ENCODE data around the gene ANTXR1.

Gene ANTXR1

DNA sequence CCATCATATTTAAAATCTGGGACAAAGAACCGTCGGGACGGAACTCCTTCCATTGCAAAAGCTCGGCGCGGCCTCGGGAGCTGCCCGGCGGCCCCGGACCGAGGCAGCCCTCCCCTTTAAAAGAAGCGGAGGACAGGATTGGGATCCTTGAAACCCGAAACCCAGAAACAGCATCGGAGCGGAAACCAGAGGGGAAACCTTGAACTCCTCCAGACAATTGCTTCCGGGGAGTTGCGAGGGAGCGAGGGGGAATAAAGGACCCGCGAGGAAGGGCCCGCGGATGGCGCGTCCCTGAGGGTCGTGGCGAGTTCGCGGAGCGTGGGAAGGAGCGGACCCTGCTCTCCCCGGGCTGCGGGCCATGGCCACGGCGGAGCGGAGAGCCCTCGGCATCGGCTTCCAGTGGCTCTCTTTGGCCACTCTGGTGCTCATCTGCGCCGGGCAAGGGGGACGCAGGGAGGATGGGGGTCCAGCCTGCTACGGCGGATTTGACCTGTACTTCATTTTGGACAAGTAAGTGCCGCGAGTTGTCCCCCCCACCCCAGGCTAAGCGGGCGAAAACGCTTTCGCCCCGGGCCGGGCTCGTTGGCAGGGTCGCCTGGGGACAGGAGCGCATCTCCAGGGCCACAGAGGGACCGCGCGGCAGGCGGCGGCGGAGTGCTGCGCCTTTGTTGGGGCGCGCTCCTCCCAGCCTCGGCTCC is at the start of gene ANTXR1:
TSS of gene ANTXR1 (plus strand) at position 38 of the 698 bp plus-strand sequence. CDS start at position 359, 321 bp downstream.
- DNase-seq, result no peak

DNA sequence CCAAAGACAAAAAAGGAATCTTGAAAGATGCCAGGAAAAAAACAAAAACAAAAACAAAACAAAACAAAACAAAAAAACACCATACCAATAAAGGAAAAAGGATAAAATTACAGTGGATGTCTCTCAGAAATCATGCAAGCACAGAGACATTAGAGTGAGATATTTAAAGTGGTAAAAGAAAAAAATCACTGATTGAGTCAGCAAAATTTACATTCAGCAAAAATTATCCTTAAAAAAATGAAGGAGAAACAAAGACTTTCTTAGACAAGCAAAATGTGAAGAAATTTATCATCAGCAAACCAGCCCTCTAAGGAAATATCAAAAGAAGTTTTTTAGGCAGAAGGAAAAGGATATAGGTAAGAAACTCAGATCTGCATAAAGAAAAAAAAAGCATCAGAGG is 48.7 kb upstream of the ANTXR1 start:
- DNase-seq, result no peak

DNA sequence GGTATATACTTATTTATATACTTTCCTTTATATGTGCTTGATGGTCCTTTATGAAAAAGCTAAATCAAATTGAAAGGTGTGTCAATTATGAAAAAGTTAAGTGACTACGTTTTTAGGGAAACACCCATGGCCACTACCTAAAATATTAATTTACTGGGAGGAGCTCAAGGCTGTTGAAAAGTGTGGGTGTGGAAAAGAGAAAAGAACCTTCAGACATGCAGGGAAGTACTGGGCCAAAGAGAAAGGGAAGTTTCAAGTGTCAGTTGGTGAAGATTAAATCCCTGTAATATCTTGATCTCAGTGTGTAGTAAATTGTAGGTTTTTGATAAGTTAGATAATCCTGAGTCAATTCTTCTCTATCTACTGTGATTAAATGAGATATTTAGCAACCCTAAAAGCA is 44.8 kb upstream of the ANTXR1 start:
- DNase-seq, result no peak

DNA sequence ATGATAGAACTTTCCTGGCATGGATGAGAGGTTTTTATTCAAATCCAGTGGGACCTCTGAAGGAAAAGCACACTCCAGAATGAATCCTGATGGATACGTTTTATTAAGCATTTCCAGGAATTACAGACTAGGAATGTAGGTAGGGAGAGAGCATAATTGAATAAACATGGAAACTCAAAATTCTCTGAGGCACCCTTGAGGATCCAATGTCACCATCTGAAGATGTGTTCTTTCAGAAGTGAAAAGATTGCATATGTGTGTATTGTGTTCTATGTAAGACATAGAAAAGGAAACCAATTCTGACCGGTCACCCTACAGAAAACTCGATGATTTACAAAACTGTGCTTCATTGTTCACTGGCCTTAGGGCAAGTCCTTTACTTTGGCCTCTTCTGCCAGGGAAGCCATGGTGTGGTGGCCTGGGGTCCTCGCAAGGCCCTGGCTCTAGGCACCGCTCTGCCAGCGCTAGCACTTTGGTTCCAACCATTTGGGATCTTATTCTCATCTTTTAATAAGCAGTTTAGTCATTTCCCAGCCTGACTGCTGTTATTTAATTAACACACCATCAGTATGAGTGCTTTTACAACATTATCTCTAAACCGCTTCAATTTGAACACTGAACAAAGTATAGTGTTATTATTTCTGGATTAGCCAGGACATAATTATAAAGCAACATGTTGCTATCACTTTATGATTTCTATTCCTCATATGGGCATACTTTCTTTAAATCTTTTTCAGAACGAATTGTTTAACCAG is 43.1 kb upstream of the ANTXR1 start:
- no peak for DNase-seq

DNA sequence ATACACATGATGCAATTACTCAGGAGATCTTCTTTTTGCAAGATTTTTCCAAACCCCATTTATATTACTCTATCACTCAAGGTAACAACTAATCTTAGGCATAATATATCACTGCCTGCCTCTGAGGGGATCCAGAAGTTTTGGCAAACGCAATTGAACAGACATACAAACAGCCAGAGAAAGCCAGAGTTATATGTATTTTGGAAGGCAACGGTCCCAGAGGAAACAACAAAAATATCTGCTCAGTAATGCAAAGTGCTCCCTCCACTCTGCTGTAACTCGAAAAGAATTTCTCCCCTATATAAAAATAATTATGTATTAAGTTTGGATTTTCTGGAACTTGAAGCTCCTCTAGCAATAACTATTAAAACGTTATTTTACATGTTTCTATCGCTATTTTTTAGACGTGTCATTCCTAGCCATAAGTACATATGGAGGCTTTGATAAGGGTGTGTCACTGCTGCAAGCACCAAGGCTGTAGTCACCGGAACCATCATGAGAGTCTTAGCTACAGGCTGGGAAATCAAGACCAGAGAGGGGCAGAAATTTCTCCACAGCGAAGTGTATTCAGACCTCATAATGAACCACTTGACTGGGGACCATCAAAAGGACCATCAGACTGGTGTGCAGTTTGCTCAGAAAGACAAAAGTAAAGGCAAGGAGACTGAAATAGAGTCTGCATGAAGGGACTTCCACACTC is 42.3 kb upstream of the ANTXR1 start:
- DNase-seq, result no peak

DNA sequence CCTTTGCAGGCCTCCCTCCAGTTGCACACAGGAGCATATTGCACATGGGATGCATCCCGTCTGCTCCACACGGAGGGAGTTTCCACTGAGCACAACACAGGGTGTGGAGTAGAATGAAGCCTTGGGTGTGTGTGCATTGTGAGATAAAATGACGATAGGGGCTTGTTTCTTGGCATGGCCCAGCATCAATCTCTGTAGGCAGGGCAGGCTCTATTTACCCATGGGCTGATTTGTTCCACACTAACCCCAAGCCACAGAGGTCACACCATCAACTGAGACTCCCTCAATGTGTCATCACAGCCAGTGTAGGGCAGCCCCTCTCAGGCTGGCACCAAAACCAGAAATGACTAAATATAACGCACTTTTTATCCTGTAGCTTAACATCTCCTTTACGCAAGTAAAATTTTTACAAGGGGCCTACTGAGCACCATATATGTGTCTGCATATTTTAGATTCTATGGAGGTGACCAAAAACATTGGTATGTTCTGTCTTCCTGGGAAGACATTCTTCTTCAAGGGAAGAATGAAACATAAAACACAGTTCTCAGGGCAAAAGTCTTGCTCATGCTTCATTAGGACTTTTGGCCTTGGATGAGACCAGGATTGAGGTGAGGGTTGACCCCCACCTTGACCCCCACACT is 41.3 kb upstream of the ANTXR1 start:
- DNase-seq, result no peak

DNA sequence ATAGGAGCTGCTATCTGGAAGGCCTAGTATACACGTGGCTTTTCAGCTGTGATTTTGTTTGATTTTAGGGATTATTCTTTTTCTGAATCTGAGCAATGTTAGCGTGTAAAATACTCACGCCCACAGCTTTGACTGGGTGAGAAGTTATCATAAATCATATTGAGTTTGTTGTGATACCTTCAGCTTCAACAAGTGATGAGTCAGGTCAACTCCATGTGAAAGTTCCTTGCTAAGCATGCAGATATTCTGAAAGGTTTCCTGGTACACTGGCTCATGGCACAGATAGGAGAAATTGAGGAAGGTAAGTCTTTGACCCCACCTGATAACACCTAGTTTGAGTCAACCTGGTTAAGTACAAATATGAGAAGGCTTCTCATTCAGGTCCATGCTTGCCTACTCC is 38.7 kb upstream of the ANTXR1 start, which contains the start of gene GKN1:
TSS of gene GKN1 (plus strand) at position 386 of the 400 bp plus-strand sequence. CDS start 42 bp downstream, outside the sequence.
- no peak for DNase-seq

DNA sequence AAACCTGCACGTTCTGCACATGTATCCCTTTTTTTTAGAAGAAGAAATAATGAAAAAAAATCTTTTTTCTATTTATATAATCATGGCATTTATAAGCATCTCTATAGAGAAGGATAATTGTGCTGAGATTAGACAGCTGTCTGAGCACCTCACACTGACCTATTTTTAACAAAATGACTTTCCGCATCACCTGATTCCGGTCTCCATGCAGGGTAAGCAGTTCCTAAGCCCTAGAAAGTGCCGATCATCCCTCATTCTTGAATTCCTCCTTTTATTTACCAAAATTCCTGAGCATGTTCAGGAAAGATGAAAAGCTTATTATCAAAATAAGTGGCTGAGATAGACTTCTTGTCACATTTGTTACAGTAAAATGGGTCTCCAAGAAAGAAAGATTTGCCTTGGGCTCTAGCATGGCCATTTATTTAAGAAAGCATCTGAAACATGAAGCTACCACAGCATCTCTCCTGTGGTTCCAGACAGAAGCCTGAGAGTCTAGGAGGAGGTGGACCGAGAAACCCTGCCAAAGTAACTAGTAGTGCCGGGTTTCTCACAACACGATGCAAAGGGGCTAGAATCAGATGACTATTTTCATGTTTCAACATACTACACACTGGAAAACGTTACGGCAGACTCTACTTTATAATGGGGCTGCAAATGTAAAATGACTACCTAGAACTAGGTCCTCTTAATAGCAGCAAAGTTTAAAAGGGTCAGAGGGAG is 37.9 kb upstream of the ANTXR1 start:
- no peak for DNase-seq

DNA sequence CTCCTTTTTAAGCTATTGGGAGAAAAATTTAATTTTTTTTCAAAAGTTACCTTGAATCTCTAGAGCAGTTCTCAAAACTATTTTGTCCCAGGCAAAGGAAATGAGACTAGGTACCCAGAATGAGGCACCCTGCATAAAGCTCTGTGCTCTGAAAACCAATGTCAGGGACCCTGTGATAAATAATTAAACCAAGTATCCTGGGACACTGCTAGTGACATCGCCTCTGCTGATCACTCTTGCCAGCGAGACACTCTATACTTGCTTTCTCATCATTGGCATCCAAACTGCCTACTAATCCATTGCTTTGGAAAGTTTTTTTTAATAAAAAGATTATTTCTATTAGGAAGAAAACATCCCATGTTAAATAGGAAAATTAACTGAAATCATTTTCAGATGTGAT is 37.1 kb upstream of the ANTXR1 start:
- no peak for DNase-seq

DNA sequence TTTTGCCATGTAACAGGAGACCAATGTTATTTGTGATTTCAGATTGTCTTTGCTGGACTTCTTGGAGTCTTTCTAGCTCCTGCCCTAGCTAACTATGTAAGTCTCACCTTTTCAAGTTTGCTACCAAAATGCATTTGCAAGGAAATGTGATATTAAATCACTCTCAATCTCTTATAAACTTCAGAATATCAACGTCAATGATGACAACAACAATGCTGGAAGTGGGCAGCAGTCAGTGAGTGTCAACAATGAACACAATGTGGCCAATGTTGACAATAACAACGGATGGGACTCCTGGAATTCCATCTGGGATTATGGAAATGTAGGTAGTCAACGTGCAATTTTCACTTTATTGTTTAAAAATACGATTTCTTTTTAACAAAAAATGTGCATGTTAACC is 35.5 kb upstream of the ANTXR1 start:
- no peak for DNase-seq

DNA sequence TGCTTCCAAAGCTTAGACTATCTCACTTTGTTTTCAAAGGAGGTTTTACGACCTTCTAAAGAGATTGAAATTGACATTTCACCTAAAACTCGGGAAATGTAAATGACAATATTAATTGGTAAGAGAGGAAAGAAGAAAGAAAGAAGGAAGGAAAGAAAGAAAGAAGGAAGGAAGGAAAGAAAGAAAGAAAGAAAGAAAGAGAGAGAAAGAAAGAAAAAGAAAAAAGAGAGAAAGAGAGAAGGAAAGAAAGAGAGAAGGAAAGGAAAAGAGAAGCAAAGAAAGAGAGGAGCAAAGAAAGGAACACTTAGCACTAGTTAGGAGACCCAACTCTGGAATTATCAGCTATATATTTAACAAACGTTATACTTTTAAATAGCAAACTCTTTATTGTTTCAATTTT is 34.9 kb upstream of the ANTXR1 start:
- no peak for DNase-seq

DNA sequence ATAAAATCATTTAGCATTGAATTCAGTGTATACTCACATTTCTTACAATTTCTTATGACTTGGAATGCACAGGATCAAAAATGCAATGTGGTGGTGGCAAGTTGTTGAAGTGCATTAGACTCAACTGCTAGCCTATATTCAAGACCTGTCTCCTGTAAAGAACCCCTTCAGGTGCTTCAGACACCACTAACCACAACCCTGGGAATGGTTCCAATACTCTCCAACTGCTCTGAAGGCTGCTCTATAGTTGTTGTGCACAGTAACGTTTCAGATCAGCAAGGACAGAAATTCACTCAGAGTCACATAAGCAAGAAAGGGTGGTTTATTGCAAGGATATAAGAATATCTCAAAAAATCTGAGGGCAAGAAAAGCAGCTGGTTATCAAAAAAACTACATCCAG is 32.0 kb upstream of the ANTXR1 start:
- DNase-seq, result no peak

DNA sequence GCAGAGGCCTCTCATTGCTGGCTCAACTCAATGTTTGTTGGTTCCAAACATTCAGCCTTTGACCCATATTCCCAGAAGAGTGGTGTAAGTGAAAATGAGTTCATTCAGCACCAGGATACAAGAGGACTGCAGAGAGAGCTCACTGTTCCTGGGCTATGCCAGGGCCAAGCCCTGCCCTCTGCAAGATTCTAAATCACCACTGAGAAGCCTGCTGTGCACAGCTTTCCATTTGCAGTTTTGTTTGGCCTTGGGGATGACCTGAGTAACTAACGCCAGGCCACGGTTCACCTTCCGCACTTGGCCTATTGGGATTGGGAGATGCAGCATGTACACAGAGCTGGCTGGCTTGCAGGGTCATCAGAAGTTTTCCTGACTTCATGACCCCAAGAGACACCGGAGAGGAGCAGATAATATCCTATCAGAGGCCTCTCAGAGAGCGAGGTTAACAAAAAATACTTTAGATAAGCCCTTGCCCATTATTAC is 25.9 kb upstream of the ANTXR1 start:
- DNase-seq, result no peak

DNA sequence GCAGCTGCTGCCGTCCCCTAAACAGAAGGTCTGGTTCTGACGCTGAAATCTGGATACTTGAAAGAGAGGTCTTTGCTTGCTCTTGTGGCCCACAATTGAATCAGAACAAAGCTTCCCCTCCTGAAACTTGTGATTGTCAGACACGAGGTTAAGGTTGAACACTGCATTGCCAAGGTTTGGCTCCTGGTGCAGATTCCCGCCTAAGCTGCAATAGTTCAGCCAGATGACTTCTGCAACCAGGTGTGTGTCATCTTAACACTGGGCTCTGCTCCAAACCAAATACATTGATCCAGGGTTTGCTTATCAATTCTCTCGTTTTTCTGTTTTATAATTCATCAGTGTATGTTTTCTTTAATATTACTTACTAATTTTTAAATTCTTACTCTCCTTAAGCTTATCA is 23.9 kb upstream of the ANTXR1 start:
- no peak for DNase-seq

DNA sequence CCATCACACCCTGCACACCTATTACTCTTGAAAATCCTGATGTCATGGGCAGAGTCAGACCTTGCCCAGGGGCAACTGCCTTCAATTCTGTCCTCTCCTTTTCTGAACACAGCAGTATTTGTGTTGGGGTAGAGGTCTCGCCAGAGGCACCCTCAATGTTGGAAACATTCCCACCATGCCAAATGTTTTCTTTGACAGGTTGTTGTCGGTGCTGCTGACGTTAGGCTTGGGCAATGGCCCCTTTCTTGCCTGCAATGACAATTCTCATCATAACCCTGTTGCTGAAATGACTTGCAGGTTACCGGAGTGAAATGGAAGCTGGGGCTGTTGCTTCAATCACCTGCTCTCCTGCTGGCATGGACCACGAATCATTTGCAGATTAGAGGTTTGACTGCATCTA is 20.6 kb upstream of the ANTXR1 start:
- DNase-seq, result no peak

DNA sequence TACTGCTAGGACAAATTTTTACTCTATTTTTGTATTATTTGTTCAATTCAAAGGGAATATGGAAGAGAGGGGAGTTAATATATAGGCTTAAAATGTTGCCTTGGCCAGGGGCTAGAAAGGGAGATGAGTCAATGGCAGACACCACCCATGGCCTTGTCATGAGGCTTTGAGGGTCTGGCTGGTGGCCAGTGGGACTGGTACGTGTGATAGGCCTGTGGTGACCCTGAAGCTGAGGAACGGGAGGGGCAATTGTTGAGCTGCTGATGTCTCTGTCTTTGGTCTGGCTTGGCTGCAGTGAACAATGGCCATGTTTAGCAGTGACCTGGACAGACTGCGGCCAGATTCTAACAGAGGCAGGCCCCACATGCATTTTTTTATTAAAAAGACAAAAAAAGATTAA is 20.0 kb upstream of the ANTXR1 start:
- DNase-seq, result no peak

DNA sequence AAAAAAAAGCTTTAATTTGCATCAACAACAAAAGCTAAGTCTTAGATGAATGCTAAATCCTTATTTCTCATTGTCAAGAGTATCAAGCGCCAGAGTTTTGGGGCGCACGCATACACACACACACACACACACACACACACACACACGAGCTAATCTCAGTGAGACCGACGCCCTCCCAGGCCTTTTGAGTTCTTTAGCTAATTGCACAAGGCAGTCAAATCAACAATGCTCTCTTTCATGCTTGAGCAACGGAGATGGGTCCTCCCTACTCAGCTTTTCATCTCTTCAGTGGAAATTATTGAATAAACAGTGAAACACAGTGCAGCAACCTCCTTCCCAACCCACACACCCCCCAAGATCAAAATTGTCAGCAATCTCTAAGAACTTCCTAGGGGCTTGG is 19.3 kb upstream of the ANTXR1 start:
- DNase-seq, result no peak

DNA sequence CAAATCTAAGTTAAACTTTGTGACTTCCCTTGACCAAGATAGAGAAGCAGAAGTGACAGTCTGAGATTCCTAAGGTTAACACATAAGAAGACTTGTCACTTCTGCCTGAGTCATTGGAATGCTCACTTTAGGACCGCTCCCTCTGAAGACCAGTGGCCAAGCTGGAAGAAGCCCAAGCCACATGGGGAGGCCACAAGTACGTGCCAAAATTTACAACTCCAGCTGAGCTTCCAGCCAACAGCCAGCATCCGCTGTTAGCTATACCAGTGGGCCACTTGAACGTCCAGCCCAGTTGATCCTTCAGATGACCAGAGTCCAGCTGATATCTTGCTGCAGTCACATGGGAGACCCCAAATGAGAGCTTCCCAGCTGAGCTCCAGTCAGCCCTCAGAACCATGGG is 18.1 kb upstream of the ANTXR1 start:
- DNase-seq, result no peak

DNA sequence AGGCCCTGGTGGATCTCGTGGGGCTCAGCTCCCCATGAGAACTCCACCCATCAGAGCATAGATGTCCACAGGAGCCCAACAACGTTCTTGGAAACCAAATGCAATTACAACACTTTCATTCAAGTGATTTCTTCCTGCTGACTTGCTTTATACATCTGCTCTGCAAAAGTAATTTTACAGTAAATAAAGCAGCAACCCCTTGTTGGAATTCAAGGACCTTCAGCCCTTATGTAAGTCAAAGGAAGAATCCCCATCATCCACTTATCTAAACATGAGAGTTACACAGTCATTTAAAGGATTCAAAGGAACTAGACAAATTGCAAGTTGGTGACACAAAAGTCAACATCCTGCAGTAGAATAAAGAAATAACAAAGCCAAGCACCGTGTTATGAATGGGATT is 17.1 kb upstream of the ANTXR1 start:
- DNase-seq, result no peak

DNA sequence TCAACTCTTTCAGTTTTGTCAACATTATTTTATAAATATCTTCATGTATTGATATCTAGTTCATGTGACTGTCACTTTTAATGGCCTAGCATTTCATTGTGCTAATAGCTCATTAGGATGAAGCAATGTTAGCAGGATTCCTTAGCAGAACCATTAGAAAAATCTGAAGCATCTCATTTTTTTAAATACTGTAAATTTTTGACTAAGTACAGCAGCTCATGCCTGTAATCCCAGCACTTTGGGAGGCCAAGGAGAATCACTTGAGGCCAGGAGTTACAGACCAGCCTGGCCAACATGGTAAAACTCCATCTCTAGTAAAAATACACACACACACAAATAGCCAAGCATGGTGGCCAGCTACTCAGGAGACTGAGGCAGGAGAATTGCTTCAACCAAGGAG is 15.6 kb upstream of the ANTXR1 start:
- DNase-seq, result no peak

DNA sequence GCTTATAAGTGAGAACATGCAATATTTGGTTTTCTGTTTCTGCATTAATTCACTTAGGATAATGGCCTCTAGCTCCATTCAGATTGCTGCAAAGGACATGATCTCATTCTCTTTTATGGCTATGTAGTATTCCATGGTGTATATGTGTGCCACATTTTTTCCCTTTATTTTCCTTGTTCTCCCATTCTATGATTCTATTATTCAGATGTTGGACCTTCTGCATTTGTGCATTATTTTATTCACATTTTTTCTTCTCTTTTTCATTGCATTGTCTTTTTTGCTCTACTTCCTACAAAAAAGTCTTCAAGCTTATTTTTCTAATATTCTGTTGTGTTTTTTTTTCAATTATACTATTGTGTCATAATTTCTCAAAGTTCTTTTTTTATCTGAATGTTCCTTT is 11.1 kb upstream of the ANTXR1 start:
- no peak for DNase-seq

DNA sequence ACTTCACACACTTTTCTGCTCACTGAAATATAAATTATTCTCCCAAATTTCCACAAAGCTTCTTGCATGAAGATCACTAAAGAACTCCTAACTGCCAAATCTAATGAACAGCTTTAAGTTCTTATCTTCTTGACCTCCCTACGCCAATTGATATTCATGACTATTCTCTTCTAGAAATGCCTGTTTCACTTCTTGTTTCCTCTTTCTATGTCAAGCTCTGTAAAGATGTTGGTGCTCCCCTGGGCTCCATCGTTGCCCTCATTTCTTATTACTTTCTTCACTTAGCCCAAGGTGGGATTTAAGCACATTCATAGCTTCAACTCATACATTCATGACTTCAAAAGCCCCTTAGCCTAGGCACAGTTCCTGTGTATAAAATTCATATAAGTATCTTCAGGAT is 9.2 kb upstream of the ANTXR1 start:
- no peak for DNase-seq

DNA sequence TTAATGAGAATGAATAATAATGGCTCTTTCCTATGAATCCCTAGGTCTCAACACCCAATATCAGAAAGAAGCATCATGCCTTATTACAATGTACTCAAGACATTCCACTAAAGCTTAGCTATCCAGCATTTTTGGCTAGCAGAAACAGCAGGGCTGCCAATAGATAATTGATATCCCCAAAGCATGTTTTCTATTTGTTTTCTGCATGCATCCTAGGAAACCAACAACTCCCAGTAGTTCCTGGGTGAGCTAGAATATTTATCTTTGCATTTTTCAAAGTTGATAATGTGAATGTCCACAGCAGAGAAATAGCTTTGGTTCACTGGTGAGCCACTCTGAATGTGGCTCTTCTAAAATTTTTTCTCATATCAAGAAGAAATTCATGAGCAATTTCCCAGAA is 5.8 kb upstream of the ANTXR1 start:
- no peak for DNase-seq

Measured in stimulated activated naive CD4-positive, alpha-beta T cell treated with Interleukin-2 at 50 U/mL for 16 hours (primary cell).